HG02885 (cell line): ENCODE results near the gene CLIC6.

Source experiments
- ATAC-seq: cut with Tn5 transposase; IDR thresholded peaks from one replicate; pipeline ENCODE4 v1.9.1; 2021; ENCODE audit warnings: mild to moderate bottlenecking; ENCODE audit not compliant: unreplicated experiment, poor library complexity

Gene CLIC6

DNA sequence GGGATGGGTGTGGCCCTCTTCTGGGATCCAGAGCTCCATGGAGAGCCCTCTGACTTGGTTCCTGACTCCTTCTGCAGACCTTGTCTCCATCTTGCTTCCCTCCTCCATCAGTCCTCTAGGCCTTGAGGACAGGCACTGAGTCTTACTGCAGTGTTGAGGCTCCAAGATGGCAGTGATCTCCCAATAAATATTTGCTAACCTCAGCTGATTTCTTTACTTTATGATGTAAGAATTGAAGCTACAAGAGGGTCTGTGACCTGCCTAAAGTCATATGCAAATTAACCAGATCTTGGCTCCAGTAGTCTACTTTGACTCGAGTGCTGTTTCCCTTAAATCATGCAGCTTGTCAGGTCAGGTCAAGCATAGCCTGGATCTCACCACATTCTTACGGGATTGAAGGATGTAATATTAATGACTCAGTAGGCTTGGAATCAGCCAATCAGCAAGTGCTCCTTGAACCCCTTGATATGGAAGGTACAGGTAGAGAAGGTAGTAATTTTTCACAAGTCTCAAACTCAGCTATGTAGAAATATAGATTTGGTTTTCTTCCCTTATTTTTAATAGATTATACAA, 93.0 kb downstream of the CLIC6 start:
- no peak for ATAC-seq

DNA sequence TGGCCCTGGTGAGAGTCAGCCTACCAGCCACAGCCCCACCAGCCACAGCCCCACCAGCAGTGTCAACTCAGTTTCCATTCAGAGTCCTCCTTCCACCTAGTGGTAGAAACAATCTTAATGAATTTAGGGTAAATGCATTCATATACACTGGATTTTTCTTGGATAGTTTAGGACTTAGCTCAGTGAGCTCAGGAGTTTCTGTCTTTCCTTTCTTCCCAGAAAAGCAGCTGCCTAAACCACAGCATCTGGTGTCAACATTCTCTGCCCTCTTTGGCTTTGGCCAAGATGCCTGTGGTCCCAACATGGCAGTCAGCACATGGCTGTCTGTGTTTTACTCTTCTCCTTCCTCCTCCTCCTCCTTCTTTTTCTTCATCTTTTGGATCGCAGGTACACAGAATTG, 94.0 kb downstream of the CLIC6 start:
- no peak for ATAC-seq

DNA sequence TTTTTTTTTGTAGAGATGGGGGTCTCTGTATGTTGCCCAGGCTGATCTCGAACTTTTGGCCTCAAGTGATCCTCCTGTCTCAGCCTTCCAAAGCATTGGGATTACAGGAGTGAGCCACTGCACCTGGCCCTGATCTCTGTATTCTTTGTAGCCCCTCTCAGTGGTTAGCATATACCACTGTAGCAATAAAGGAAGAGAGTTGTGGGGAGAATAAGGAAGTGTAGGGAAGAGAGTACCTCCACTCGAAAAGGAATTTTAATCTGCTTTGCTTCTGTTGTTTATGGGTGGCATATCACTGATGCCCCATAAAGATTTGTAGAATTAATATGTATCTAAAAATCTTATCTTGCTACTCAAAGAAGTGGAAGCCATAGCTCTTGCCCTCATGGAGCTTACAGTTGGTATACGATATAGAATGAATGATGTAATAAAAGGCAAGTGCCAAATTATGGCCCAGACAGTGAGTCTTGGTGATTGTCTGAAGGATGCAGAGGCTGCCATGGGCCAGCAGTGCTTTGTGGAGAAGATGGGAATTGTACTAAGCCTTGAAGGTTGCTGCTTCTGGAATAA, 96.0 kb downstream of the CLIC6 start:
- ATAC-seq: no peak

DNA sequence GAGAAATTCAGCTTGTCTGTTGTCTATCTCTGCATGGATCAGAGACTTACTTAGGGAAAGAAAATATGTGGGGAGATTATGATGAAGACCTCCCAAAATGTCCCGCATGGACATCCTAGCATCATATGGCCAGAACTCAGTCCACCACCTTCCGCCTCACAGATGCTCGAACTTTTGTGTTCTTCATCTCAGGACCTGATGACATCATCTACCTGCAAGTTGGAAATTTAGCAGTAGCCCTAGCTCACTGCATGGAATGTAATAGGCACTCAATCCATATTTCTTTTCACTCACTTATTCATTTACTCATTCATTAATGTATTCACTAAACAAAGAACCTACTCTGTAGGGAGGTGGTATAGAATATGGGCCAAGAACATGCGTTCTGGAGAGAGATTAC, 96.8 kb downstream of the CLIC6 start:
- ATAC-seq: no peak

DNA sequence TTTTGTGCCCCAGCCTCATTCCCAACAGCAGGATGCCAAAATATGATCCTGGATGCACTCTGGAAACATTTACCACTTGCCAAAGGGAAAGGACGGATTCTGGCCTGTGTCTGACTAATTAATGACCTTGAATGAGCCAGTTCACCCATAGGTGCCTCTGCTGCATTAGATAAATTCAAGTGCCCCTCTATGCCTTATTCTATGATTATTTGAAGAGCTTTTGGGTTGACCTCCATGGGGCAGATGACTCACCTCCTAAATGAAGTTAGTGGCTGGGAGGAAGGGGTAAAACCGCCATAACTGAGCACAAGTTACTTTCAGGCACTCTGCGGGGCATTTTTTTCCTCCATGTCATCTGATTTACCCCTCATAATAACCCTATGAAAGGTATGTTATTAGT, 98.1 kb downstream of the CLIC6 start:
- no peak for ATAC-seq
